GM12801 (cell line): Measurements from ENCODE around the gene ECEL1.

Source experiments
- CTCF ChIP-seq: IDR thresholded peaks from one replicate; pipeline ENCODE4 v1.5.1; 2011; ENCODE audit warnings: control low read depth; ENCODE audit not compliant: insufficient read length; ENCODE audit errors: extremely low read depth

Gene ECEL1

DNA sequence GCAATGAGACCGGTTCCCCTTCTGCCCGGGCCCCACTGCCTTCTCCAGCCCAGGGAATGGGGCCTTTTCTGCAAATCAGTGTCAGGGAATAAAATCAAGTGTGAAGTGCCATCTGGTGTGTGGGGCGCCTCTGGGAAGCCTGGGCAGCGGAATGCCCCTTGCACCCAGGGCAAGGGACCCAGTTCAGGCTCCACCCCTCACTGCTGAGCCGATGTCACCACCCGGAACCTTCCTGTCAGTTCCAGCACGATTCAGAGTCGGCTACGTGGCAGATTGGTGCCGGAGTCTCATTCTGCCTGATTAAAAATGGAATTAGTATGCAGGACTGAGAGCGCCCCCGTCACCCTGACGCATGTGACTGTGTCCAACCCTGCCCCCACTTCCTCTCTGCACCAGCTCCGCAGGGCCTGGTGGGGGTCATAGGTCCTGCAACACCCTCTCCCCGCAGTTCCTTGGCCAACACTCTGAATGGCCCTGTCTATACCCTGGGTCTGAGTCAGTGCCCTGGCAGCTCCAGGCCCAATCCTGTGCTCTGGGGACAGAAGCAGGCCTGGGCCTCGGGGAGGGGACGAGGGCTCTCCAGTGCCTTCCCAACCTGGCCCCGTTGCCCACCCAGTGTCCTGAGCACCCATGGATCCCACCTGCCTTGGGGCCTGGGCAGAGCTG, 39.9 kb downstream of the ECEL1 start:
- TF ChIP-seq CTCF, result no peak

DNA sequence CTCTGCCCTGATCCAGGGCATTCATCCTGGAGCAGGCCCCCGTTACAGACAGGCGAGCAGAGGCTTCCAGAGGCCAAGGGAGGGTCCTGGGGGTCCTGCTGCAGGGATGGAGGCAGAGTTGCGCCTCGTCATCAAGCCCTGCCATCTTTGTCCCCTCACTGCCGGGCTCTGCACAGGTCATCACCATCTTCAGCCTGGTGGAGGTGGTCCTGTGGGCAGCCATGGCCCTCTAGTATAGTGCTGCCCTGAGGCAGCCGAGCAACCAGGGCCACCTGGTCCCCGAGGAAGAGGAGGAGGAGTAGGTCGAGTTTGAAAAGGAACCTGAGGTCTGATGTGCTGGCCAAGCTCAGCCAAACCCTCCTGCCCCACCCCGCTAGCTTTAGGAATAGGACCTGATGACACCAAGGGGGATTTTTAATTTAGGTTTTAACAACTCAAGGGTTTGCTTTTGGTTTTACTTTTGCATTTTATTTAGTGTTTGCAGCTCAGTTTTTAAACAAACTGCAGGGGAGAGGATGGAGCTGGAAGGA, 40.5 kb downstream of the ECEL1 start:
- no peak for TF ChIP-seq CTCF

GRCh38 chr2:232444409-232445148, 43.1 kb downstream of the ECEL1 start:
- TF ChIP-seq CTCF, result no peak

- no peak for TF ChIP-seq CTCF
Observed at GRCh38 chr2:232441147-232441651, 46.4 kb downstream of the ECEL1 start.

DNA sequence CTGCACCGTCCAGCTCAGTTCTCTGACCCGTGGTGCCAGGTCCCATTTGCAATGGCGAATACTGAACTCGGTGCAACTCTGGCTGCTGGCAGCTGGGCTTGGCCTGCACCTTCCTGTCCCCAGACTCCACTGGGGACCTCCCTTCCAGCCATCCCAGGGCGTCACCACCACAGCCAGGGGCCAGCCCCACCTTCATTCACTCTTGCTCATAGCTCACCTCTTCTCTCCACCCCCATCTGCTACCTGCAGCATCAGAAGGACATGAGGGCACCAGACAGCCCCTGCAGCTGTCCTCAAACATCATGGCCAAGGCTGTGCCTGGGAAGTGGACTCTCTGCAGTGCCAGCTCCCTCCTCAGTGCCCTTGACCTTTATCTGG, 47.9 kb downstream of the ECEL1 start:
- no peak for TF ChIP-seq CTCF

DNA sequence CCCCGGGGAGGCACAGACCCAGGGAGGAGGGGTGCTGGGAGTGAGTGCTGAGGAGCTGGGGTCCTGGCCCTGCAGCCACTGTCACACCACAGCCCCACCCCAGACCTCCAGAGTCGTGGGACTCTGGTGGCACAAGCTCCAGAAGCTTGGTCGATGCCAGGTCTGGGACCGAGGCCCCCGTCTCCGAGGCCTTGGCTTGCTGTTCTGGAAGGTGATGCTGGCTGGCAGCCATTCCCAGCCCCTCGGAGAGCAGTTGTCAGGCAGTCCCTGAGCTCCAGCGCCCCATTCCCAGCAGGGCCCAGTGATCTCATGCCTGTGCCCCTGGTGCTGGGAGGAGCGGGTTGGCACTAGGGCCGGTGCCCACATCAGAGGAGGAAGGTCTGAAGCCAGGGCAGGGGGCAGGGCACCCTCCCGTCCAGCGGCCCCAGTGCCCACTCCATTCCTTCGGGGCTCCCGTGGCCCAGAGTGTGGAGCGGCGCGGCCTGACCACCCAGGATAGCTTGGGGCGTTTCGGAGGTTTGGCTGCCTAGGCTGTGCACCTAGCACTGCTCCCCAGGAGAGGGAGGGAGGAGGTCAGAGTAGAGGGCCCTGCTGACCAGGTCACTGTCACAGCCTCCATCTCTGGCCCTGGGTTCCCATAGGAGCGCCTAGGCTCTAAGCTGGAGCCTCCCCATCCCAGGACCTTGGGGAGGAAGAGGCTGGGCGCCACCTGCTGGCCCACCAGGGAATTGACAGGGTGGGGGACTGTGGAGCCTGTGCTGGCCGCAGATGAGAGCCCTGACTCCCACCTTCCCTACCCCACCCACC, 48.5 kb downstream of the ECEL1 start:
- TF ChIP-seq CTCF, result no peak

- no peak for TF ChIP-seq CTCF
Observed at GRCh38 chr2:232438091-232438490, 49.5 kb downstream of the ECEL1 start.
